HEK293T (cell line): ENCODE measurements around the gene AKR1A1.

Experiments used
- ARNT ChIP-seq: fragments of 450-650 bp; IDR thresholded peaks from 2 replicates; pipeline ENCODE4 v1.6.1; 2017; ENCODE audit warnings: mild to moderate bottlenecking
- BHLHE40 ChIP-seq: fragments of 450-650 bp; IDR thresholded peaks from 2 replicates; pipeline ENCODE4 v1.6.1; 2016; ENCODE audit warnings: mild to moderate bottlenecking, moderate library complexity, borderline replicate concordance
- FOXA1 ChIP-seq: fragments of 450-650 bp; IDR thresholded peaks from 2 replicates; pipeline ENCODE4 v1.6.1; 2016; ENCODE audit warnings: mild to moderate bottlenecking
- FOXK2 ChIP-seq: fragments of 450-650 bp; IDR thresholded peaks from 2 replicates; pipeline ENCODE4 v1.6.1; 2016; ENCODE audit warnings: mild to moderate bottlenecking
- FOXM1 ChIP-seq: fragments of 450-650 bp; IDR thresholded peaks from 2 replicates; pipeline ENCODE4 v1.6.1; 2017; ENCODE audit warnings: mild to moderate bottlenecking, borderline replicate concordance
- NFRKB ChIP-seq: fragments of 450-650 bp; IDR thresholded peaks from 2 replicates; pipeline ENCODE4 v1.6.1; 2016; ENCODE audit warnings: mild to moderate bottlenecking, moderate library complexity
- TARDBP ChIP-seq: fragments of 450-650 bp; IDR thresholded peaks from 2 replicates; pipeline ENCODE4 v1.6.1; 2016
- TF ChIP-seq, protein P1 (sequence below): fragments of 450-650 bp; IDR thresholded peaks from 2 replicates; pipeline ENCODE4 v1.6.1; 2016

DNA sequence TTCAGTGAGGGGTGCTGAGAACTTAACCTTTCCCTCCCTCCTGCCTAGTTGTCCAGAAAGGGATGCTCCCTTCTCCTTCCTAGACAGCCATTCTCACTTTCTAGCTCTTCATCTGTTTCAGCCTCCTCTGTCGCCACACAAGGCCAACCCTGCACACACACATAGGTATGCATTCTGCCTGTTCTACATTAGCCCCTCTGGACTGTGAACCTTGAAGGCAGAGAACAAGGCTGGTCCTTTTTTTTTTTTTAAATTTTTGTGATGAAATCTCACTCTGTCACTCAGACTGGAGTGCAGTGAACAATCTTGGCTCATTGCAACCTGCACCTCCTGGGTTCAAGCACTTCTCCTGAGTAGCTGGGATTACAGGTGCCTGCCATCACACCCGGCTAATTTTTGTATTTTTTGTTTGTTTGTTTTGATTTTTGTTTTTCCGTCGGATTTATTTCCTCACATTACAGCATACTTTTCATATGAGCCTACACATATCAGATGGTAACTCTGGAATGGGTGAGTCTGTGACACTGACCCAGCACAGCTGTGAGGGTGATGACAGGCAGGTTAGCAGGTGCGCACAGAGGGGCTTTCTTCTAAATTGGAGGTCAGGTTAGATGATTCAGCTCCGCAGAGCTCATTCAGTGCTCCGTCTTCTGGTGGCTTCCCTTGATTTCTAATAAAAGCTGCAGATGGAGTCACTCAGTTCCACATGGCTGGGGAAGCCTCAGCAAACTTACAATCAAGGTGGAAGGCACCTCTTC is 4.9 kb upstream of the AKR1A1 start:
- no peak for TF ChIP-seq FOXA1
- TF ChIP-seq TARDBP: no peak
- no peak for TF ChIP-seq FOXM1
- TF ChIP-seq BHLHE40: no peak
- TF ChIP-seq ARNT: no peak
- no peak for TF ChIP-seq FOXK2
- TF ChIP-seq, protein P1, sequence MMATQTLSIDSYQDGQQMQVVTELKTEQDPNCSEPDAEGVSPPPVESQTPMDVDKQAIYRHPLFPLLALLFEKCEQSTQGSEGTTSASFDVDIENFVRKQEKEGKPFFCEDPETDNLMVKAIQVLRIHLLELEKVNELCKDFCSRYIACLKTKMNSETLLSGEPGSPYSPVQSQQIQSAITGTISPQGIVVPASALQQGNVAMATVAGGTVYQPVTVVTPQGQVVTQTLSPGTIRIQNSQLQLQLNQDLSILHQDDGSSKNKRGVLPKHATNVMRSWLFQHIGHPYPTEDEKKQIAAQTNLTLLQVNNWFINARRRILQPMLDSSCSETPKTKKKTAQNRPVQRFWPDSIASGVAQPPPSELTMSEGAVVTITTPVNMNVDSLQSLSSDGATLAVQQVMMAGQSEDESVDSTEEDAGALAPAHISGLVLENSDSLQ: no peak
- TF ChIP-seq NFRKB: no peak
